SK-N-SH (cell line): Measurements from ENCODE around the gene WNT6. TPM values are rescaled to one million over a fixed set of nuclear protein-coding genes. Genes with fewer than 3 reads are reported as not detected.
A peak's percentile ranks its signal among the peaks of the same experiment; 100 is the strongest.

Experiments used
- CTCF ChIA-PET: fragments of 300-600, 350-600 bp; formaldehyde crosslinking; extraction: SDS; loops from one replicate; lab custom pipeline; 2021; lab: Yijun Ruan, JAX
- POLR2A ChIA-PET: fragments of 350-600 bp; sonication (Branson Sonifier 250); formaldehyde crosslinking; extraction: SDS; loops from one replicate; lab custom pipeline; 2020; ENCODE audit warnings: antibody characterized with exemption, inconsistent platforms; lab: Yijun Ruan, JAX
- DNase-seq: peaks from one replicate; pipeline ENCODE4 v3.0.0; 2012
- H2AFZ ChIP-seq: fragments of 200-600 bp; sonication (generic); 2 replicates; pipeline ENCODE4 v1.8.1; 2016; ENCODE audit warnings: antibody characterized with exemption, mild to moderate bottlenecking, low read depth
- H3F3A ChIP-seq: fragments of 200-600 bp; sonication (generic); replicated peaks from 2 replicates; pipeline ENCODE3; 2016; ENCODE audit warnings: antibody characterized with exemption, mild to moderate bottlenecking; ENCODE audit not compliant: insufficient read depth
- H3K27ac ChIP-seq, 2 experiments: fragments of 200-500 bp in 1 of 2; fragments of 200-600 bp in 1 of 2; sonication (Bioruptor generic) in 1 of 2; sonication (generic), shearing (Covaris generic) in 1 of 2; 2 replicates each; pipeline versions ENCODE4 v1.5.1 to v1.6.1; 2014 to 2016; ENCODE audit warnings: low read depth in 2 of 2, inconsistent platforms in 1 of 2, low read length in 1 of 2, mild to moderate bottlenecking in 1 of 2, mixed read lengths in 1 of 2
- H3K27me3 ChIP-seq: fragments of 200-600 bp; sonication (generic), shearing (Covaris generic); 2 replicates; pipeline ENCODE4 v1.6.1; 2016; ENCODE audit warnings: mixed run types; ENCODE audit not compliant: insufficient read depth
- H3K36me3 ChIP-seq, 2 experiments: fragments of 200-500 bp in 1 of 2; fragments of 200-600 bp in 1 of 2; sonication (Bioruptor generic) in 1 of 2; sonication (generic) in 1 of 2; replicated peaks in 1 of 2; 2 replicates each; pipeline versions ENCODE3 to v1.5.1; 2014 to 2016; ENCODE audit warnings: low read length in 1 of 2, mild to moderate bottlenecking in 1 of 2; ENCODE audit not compliant: insufficient read depth in 2 of 2, control insufficient read depth in 1 of 2
- H3K4me1 ChIP-seq, 2 experiments: fragments of 200-500 bp in 1 of 2; fragments of 200-600 bp in 1 of 2; sonication (Bioruptor generic) in 1 of 2; sonication (generic), shearing (Covaris generic) in 1 of 2; 2 replicates each; pipeline versions ENCODE4 v1.5.1 to v1.6.1; 2014 to 2016; ENCODE audit warnings: low read depth in 1 of 2, low read length in 1 of 2, mixed run types in 1 of 2; ENCODE audit not compliant: insufficient read depth in 2 of 2, control insufficient read depth in 1 of 2
- H3K4me2 ChIP-seq: fragments of 200-600 bp; sonication (generic), shearing (Covaris generic); 2 replicates; pipeline ENCODE4 v1.6.1; 2017; ENCODE audit warnings: mixed run types
- H3K4me3 ChIP-seq, 2 experiments: fragments of 200-500 bp in 1 of 2; fragments of 200-600 bp in 1 of 2; sonication (Bioruptor generic) in 1 of 2; sonication (generic), shearing (Covaris generic) in 1 of 2; 2 replicates each; pipeline versions ENCODE4 v1.5.1 to v1.8.1; 2014 to 2016; ENCODE audit warnings: low read depth in 2 of 2, inconsistent platforms in 1 of 2, low read length in 1 of 2, mild to moderate bottlenecking in 1 of 2, mixed read lengths in 1 of 2, moderate library complexity in 1 of 2
- H3K79me2 ChIP-seq: fragments of 200-600 bp; sonication (generic); 2 replicates; pipeline ENCODE4 v1.8.1; 2017; ENCODE audit warnings: mild to moderate bottlenecking; ENCODE audit not compliant: insufficient read depth
- H3K9ac ChIP-seq: fragments of 200-600 bp; sonication (generic); 2 replicates; pipeline ENCODE4 v1.6.1; 2017; ENCODE audit warnings: mixed run types
- H3K9me2 ChIP-seq: fragments of 200-600 bp; sonication (generic); 2 replicates; pipeline ENCODE4 v1.6.1; 2017; ENCODE audit warnings: mixed run types
- H3K9me3 ChIP-seq: fragments of 200-600 bp; sonication (generic); 2 replicates; pipeline ENCODE4 v1.6.1; 2017; ENCODE audit warnings: mixed run types, mild to moderate bottlenecking, moderate library complexity
- H4K20me1 ChIP-seq: fragments of 200-600 bp; sonication (generic); 2 replicates; pipeline ENCODE4 v1.6.1; 2017; ENCODE audit warnings: mild to moderate bottlenecking, mixed run types; ENCODE audit not compliant: insufficient read depth
- CHD2 ChIP-seq: fragments of 150-350 bp; IDR thresholded peaks from 2 replicates; pipeline ENCODE4 v1.6.1; 2018; ENCODE audit warnings: low read length; ENCODE audit not compliant: partially characterized antibody
- MEF2A ChIP-seq: IDR thresholded peaks from 2 replicates; pipeline ENCODE4 v1.4.0; 2012; ENCODE audit warnings: low read depth, borderline replicate concordance
- MXI1 ChIP-seq: IDR thresholded peaks from 2 replicates; pipeline ENCODE4 v1.6.1; 2012; ENCODE audit warnings: mild to moderate bottlenecking, low read depth, low read length, improper control_type of control experiment
- PBX3 ChIP-seq: IDR thresholded peaks from 2 replicates; pipeline ENCODE4; 2012
- RCOR1 ChIP-seq: fragments of 150-350 bp; IDR thresholded peaks from 2 replicates; pipeline ENCODE4 v1.6.1; 2017; ENCODE audit warnings: antibody characterized with exemption, low read length
- RXRA ChIP-seq: IDR thresholded peaks from 2 replicates; pipeline ENCODE4 v1.4.0; 2012; ENCODE audit warnings: low read depth, mild to moderate bottlenecking, borderline replicate concordance
- ZBTB33 ChIP-seq: IDR thresholded peaks from 2 replicates; pipeline ENCODE4 v1.4.0; 2012; ENCODE audit warnings: low read depth, borderline replicate concordance
- WGBS: methylation state at CpG from one replicate; pipeline ENCODE4 v1.1.6; 2017; ENCODE audit warnings: low lambda C conversion rate; 5-methylcytosine and 5-hydroxymethylcytosine counted together
- polyA plus RNA-seq, 3 experiments: library from polyadenylated mRNA; depleted of rRNA; stranded (reverse); fragments of >200 nt; gene quantifications; 2 replicates each; pipeline ENCODE4 v1.2.3, GENCODE V29; 2012

The WNT6 gene
- polyA plus RNA-seq, 1 of the 3 experiments (the other 2 are of a cell fraction): 0.08 TPM

DNA sequence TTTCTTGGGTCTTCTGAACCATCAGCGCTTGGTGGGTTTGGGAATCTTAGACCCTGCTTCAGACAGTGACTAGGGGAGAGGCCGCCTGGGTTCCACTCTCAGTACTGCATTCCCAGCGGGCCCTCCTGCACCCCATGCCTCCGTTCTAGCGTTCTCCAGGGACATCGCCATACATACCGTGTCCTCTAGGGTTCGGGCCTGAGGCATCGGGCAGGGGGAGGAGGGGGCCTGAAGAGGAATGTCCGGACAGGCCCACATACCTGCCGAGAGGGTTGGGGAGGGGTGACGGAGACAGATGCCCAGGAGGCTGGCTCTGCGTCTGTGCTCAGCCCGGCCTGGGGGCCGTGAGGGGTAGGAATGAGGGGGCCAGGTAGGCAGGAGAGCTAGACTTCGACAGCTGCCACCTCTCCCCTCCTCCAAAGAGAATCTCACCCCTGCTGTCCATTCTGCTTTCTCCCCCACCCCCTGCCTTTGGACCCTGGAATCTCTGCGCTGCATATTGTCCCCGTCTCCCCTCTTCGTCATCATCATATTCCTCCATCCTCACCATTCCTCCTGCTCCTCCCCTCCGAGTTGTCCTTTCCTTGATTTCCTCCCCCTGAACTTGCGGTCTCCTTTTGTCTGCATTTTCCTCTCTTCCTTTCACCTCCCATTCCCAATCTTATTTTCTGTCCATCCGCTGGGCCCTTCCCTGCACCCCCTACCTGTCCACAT, 13.2 kb downstream of the WNT6 start:
- Histone ChIP-seq H3F3A (peaks cover 3% of the 10 kb centered on the region), H3K27ac (no peak overlapping the region), H3K27me3 (peaks cover 31% of the 10 kb centered on the region; the same call in 1 of the 2 replicates), H3K4me2 (no peak overlapping the region), H3K79me2 (no peaks in the 10 kb centered on the region), H3K9ac (no peak overlapping the region), H3K4me1 (peaks cover 0 to 23% of the 10 kb centered on the region in 2 experiments; a peak in 2 of 4 replicates), H2AFZ (no peak overlapping the region), H3K9me2 (no peaks in the 10 kb centered on the region), H4K20me1 (no peaks in the 10 kb centered on the region), H3K36me3 (no peaks in the 10 kb centered on the region), H3K9me3 (no peaks in the 10 kb centered on the region), H3K4me3 (no peak overlapping the region)
- CTCF ChIA-PET: interaction anchor here (1.0 to 22.5 kb wide), 6 partner anchors 14 to 288 kb away, joined by 3 to 795 read pairs (median 3); partner anchors contain the start of genes NHEJ1 and WNT6
- POLR2A ChIA-PET: no interaction called here
- TF ChIP-seq ZBTB33 (no peak), MEF2A (no peak), CHD2 (no peak), PBX3 (no peak)
- no peak for DNase-seq
- WGBS: 54% methylated on average over 15 of the region's 22 CpGs

DNA sequence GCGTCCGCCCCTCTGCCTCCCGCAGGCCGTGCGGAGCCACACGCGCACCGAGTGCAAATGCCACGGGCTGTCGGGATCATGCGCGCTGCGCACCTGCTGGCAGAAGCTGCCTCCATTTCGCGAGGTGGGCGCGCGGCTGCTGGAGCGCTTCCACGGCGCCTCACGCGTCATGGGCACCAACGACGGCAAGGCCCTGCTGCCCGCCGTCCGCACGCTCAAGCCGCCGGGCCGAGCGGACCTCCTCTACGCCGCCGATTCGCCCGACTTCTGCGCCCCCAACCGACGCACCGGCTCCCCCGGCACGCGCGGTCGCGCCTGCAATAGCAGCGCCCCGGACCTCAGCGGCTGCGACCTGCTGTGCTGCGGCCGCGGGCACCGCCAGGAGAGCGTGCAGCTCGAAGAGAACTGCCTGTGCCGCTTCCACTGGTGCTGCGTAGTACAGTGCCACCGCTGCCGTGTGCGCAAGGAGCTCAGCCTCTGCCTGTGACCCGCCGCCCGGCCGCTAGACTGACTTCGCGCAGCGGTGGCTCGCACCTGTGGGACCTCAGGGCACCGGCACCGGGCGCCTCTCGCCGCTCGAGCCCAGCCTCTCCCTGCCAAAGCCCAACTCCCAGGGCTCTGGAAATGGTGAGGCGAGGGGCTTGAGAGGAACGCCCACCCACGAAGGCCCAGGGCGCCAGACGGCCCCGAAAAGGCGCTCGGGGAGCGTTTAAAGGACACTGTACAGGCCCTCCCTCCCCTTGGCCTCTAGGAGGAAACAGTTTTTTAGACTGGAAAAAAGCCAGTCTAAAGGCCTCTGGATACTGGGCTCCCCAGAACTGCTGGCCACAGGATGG, 14.0 kb downstream of the WNT6 start:
- H3K27me3 ChIP-seq: peaks cover 25% of the 10 kb centered on the region; the same call in 1 of the 2 replicates
- WGBS: 66% methylated on average over 34 of the region's 86 CpGs

More for the DNA sequence above, 14.0 kb downstream of the WNT6 start:
- Histone ChIP-seq H4K20me1 (no peaks in the 10 kb centered on the region), H3K9me2 (no peaks in the 10 kb centered on the region), H3K27ac (no peak overlapping the region), H3K36me3 (no peaks in the 10 kb centered on the region), H3K4me3 (no peak overlapping the region), H2AFZ (no peak overlapping the region), H3K79me2 (no peaks in the 10 kb centered on the region), H3F3A (peaks cover 3% of the 10 kb centered on the region), H3K9me3 (no peaks in the 10 kb centered on the region), H3K4me2 (no peak overlapping the region), H3K4me1 (peaks cover 0 to 28% of the 10 kb centered on the region in 2 experiments; a peak in 2 of 4 replicates), H3K9ac (no peak overlapping the region)
- ChIA-PET CTCF (interaction anchor here (1.0 to 22.5 kb wide), 7 partner anchors 15 to 156 kb away, joined by 3 to 795 read pairs (median 16); partner anchors contain the start of gene WNT6), POLR2A (interaction anchor here (0.7 to 1.2 kb wide), 2 partner anchors 13 to 23 kb away, joined by 3 to 4 read pairs; no protein-coding TSS in a partner anchor)
- DNase-seq: peak; percentile 61
- TF ChIP-seq MXI1: no peak
- no peak for TF ChIP-seq RCOR1
- no peak for TF ChIP-seq RXRA
